HepG2 (cell line): ENCODE measurements around the gene BIRC7. TPM values are rescaled to one million over a fixed set of nuclear protein-coding genes. Genes with fewer than 3 reads are reported as not detected.

ENCODE experiments used
- BRCA1 ChIP-seq: sonication (generic); formaldehyde crosslinking; IDR thresholded peaks from 2 replicates; pipeline ENCODE4 v1.4.0; 2020; ENCODE audit warnings: missing genetic modification reagents
- DNMT1 ChIP-seq: sonication (generic); formaldehyde crosslinking; IDR thresholded peaks from 2 replicates; pipeline ENCODE4 v1.5.1; 2020; ENCODE audit warnings: mild to moderate bottlenecking, missing genetic modification reagents
- HNRNPL ChIP-seq: fragments of 200-400 bp; formaldehyde crosslinking; IDR thresholded peaks from 2 replicates; pipeline ENCODE4 v1.6.1; 2017; ENCODE audit warnings: mild to moderate bottlenecking, low read depth, low read length
- HOXA9 ChIP-seq: sonication (generic); formaldehyde crosslinking; IDR thresholded peaks from 2 replicates; pipeline ENCODE4 v1.8.1; 2022; ENCODE audit warnings: missing genetic modification reagents, mild to moderate bottlenecking, moderate library complexity, borderline replicate concordance
- KLF6 ChIP-seq: IDR thresholded peaks from 2 replicates; pipeline ENCODE4 v1.8.0; 2016; ENCODE audit warnings: missing biosample characterization, missing genetic modification reagents
- PREB ChIP-seq: sonication (generic); formaldehyde crosslinking; IDR thresholded peaks from 2 replicates; pipeline ENCODE4 v1.4.0; 2020; ENCODE audit warnings: missing genetic modification reagents
- RBM22 ChIP-seq: fragments of 200-400 bp; formaldehyde crosslinking; optimal IDR thresholded peaks from 2 replicates; pipeline ENCODE3; 2017; ENCODE audit warnings: mild to moderate bottlenecking, low read length, moderate library complexity
- RFXANK ChIP-seq: IDR thresholded peaks from 2 replicates; pipeline ENCODE4 v1.6.1; 2016
- TBP ChIP-seq: sonication (generic); formaldehyde crosslinking; IDR thresholded peaks from 2 replicates; pipeline ENCODE4 v1.5.0; 2020; ENCODE audit warnings: missing genetic modification reagents
- TCF7 ChIP-seq: sonication (generic); IDR thresholded peaks from 2 replicates; pipeline ENCODE4 v1.6.1; 2016; ENCODE audit warnings: antibody characterized with exemption, low read depth
- TP53 ChIP-seq: sonication (generic); formaldehyde crosslinking; conservative IDR thresholded peaks from 2 replicates; pipeline ENCODE4 v1.4.0; 2020; ENCODE audit warnings: missing genetic modification reagents
- ZFP62 ChIP-seq: sonication (generic); formaldehyde crosslinking; IDR thresholded peaks from 2 replicates; pipeline ENCODE4 v1.4.0; 2020; ENCODE audit warnings: missing genetic modification reagents
- ZNF451 ChIP-seq: sonication (generic); formaldehyde crosslinking; IDR thresholded peaks from 2 replicates; pipeline ENCODE4 v1.5.0; 2020; ENCODE audit warnings: mild to moderate bottlenecking, missing genetic modification reagents
- ZNF468 ChIP-seq: sonication (generic); formaldehyde crosslinking; IDR thresholded peaks from 2 replicates; pipeline ENCODE4 v1.8.0; 2022; ENCODE audit warnings: mild to moderate bottlenecking, moderate library complexity, missing genetic modification reagents
- ZNF547 ChIP-seq: sonication (generic); formaldehyde crosslinking; IDR thresholded peaks from 2 replicates; pipeline ENCODE4 v1.5.1; 2020; ENCODE audit warnings: mild to moderate bottlenecking, missing genetic modification reagents
- ZNF703 ChIP-seq: sonication (generic); formaldehyde crosslinking; IDR thresholded peaks from 2 replicates; pipeline ENCODE4 v1.5.1; 2020; ENCODE audit warnings: missing genetic modification reagents, mild to moderate bottlenecking, moderate library complexity, borderline replicate concordance
- ZNF749 ChIP-seq: sonication (generic); formaldehyde crosslinking; IDR thresholded peaks from 2 replicates; pipeline ENCODE4 v1.8.0; 2022; ENCODE audit warnings: mild to moderate bottlenecking, missing genetic modification reagents, moderate library complexity, borderline replicate concordance
- polyA plus RNA-seq, 8 experiments: library from polyadenylated mRNA; depleted of rRNA in 3 of 8; stranded (reverse) in 7 of 8; unstranded in 1 of 8; fragments of >200 nt; fragmentation: Illumina TruSeq in 4 of 8; extraction: Trizol in 4 of 8; gene quantifications; 2 replicates each; pipeline versions ENCODE4 v1.2.1 to v1.2.3, GENCODE V29; 2011 to 2016; ENCODE audit warnings: low read depth in 4 of 8, missing spikeins in 1 of 8, mixed read lengths in 1 of 8; ENCODE audit not compliant: insufficient read depth in 1 of 8
- total RNA-seq, 5 experiments: library from RNA; depleted of rRNA; stranded (reverse); fragments of >200 nt; fragmentation: Illumina TruSeq; extraction: Trizol; gene quantifications; 2 replicates each; pipeline ENCODE4 v1.2.3, GENCODE V29; 2016; ENCODE audit warnings: low read depth in 1 of 5
- TF ChIP-seq, protein P1 (sequence below): sonication (generic); formaldehyde crosslinking; IDR thresholded peaks from 2 replicates; pipeline ENCODE4 v1.4.0; 2020; ENCODE audit warnings: missing genetic modification reagents, borderline replicate concordance
- TF ChIP-seq, protein P2 (sequence below): sonication (generic); formaldehyde crosslinking; IDR thresholded peaks from 2 replicates; pipeline ENCODE4 v1.5.1; 2020; ENCODE audit warnings: mild to moderate bottlenecking, missing genetic modification reagents, moderate library complexity

BIRC7 gene
- total and polyA plus RNA-seq, 2 of the 13 experiments (the other 11 are each of a cell fraction or from before 2014, with no cell fraction given), result 0.27 to 5.1 TPM

DNA sequence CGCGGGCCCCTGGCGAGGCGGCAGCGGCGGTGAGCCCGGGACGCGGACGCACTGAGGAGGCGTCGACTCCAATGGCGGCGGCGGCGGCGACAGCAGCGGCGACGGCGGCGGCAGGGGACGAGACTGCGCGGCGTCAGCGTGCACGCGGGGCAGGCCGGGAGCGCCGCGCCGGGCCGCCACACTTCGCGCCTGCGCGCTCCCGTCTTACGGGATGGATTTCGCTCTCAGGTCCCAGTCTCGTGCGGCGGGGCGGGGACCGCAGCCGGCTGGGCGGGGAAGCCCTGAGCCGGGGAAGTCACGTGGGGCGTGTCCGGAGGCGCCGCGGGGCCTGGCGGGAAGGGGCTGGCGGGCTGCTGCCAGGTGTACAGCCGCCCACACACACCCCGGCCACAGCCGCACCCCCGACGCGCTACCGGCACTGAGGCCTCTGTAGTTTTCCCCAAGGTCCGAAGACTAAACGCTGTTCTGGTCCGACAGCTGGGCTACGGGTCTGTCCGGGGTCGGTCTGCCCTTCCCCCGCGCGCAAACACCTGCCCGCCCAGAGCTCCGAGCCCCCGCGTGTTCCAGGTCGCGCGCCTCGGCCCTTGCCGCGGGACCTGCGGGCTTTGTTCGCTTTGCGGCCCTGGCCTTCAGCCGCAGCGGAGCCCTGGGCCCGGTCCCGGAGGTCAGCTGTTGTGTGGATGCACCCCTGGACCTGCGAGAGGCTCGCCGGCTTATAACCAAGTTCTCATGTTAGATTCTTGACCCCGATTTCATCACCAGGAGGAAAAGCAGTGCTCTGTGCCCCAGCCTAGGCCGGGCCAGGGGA lies 19.5 kb upstream of the BIRC7 start, which contains the start of gene YTHDF1 (continued):
- TF ChIP-seq, protein P1, sequence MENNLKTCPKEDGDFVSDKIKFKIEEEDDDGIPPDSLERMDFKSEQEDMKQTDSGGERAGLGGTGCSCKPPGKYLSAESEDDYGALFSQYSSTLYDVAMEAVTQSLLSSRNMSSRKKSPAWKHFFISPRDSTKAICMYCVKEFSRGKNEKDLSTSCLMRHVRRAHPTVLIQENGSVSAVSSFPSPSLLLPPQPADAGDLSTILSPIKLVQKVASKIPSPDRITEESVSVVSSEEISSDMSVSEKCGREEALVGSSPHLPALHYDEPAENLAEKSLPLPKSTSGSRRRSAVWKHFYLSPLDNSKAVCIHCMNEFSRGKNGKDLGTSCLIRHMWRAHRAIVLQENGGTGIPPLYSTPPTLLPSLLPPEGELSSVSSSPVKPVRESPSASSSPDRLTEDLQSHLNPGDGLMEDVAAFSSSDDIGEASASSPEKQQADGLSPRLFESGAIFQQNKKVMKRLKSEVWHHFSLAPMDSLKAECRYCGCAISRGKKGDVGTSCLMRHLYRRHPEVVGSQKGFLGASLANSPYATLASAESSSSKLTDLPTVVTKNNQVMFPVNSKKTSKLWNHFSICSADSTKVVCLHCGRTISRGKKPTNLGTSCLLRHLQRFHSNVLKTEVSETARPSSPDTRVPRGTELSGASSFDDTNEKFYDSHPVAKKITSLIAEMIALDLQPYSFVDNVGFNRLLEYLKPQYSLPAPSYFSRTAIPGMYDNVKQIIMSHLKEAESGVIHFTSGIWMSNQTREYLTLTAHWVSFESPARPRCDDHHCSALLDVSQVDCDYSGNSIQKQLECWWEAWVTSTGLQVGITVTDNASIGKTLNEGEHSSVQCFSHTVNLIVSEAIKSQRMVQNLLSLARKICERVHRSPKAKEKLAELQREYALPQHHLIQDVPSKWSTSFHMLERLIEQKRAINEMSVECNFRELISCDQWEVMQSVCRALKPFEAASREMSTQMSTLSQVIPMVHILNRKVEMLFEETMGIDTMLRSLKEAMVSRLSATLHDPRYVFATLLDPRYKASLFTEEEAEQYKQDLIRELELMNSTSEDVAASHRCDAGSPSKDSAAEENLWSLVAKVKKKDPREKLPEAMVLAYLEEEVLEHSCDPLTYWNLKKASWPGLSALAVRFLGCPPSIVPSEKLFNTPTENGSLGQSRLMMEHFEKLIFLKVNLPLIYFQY (CRISPR knock-in tag), result no peak; the same call in 1 of the 2 replicates
- TF ChIP-seq HOXA9 (0 out of 2 replicates have a peak, but pooled peaks have one; percentile 72), TBP (no peak; the same call in 1 of the 2 replicates), ZNF703 (CRISPR knock-in tag) (peak; percentile 97), ZNF468 (peak; percentile 99), RFXANK (CRISPR knock-in tag) (0 out of 2 replicates have a peak, but pooled peaks have one; percentile 67), DNMT1 (CRISPR knock-in tag) (peak; percentile 90; the same call in 1 of the 2 replicates), HNRNPL (no peak), BRCA1 (CRISPR knock-in tag) (peak; percentile 86; the same call in 1 of the 2 replicates), ZNF451 (CRISPR knock-in tag) (peak; percentile 94), ZFP62 (CRISPR knock-in tag) (no peak), ZNF547 (CRISPR knock-in tag) (peak; percentile 98), KLF6 (peak; percentile 89; the same call in 1 of the 2 replicates), ZNF749 (peak; percentile 97), TCF7 (no peak; the same call in 1 of the 2 replicates), PREB (CRISPR knock-in tag) (peak; percentile 82), TP53 (CRISPR knock-in tag) (peak; percentile 80; the same call in 1 of the 2 replicates), RBM22 (no peak)
- TF ChIP-seq, protein P2, sequence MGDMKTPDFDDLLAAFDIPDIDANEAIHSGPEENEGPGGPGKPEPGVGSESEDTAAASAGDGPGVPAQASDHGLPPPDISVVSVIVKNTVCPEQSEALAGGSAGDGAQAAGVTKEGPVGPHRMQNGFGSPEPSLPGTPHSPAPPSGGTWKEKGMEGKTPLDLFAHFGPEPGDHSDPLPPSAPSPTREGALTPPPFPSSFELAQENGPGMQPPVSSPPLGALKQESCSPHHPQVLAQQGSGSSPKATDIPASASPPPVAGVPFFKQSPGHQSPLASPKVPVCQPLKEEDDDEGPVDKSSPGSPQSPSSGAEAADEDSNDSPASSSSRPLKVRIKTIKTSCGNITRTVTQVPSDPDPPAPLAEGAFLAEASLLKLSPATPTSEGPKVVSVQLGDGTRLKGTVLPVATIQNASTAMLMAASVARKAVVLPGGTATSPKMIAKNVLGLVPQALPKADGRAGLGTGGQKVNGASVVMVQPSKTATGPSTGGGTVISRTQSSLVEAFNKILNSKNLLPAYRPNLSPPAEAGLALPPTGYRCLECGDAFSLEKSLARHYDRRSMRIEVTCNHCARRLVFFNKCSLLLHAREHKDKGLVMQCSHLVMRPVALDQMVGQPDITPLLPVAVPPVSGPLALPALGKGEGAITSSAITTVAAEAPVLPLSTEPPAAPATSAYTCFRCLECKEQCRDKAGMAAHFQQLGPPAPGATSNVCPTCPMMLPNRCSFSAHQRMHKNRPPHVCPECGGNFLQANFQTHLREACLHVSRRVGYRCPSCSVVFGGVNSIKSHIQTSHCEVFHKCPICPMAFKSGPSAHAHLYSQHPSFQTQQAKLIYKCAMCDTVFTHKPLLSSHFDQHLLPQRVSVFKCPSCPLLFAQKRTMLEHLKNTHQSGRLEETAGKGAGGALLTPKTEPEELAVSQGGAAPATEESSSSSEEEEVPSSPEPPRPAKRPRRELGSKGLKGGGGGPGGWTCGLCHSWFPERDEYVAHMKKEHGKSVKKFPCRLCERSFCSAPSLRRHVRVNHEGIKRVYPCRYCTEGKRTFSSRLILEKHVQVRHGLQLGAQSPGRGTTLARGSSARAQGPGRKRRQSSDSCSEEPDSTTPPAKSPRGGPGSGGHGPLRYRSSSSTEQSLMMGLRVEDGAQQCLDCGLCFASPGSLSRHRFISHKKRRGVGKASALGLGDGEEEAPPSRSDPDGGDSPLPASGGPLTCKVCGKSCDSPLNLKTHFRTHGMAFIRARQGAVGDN, result peak; percentile 96
